Activated naive CD4-positive, alpha-beta T cell treated with anti-CD3 and anti-CD28 coated beads for 36 hours (primary cell): ENCODE results near the gene COX7B2. TPM values are rescaled to one million over a fixed set of nuclear protein-coding genes. Genes with fewer than 3 reads are reported as not detected.

ENCODE experiments used
- total RNA-seq, 2 experiments: library from RNA; stranded (reverse); gene quantifications; one replicate each; pipeline ENCODE4 v1.2.3, GENCODE V29; 2021

The COX7B2 gene
- total RNA-seq, 2 experiments from 2014 or later: not detected

Other genes starting within 250 kb of the COX7B2 start
- not detected for gene GABRA4, start 84.3 kb upstream of the COX7B2 start, total RNA-seq
- gene GABRB1, start 122.3 kb upstream of the COX7B2 start, total RNA-seq: not detected